HUES64 (cell line): Measurements from ENCODE around the gene PIK3R2.
A peak's percentile ranks its signal among the peaks of the same experiment; 100 is the strongest.

Source experiments
- H3K27ac ChIP-seq: 2 replicates; pipeline ENCODE4 v1.7.0; 2013; ENCODE audit warnings: low read depth, low read length, inconsistent platforms
- H3K27me3 ChIP-seq: 2 replicates; pipeline ENCODE4 v1.6.1; 2013; ENCODE audit warnings: mild to moderate bottlenecking, low read length; ENCODE audit not compliant: insufficient read depth
- H3K36me3 ChIP-seq: 2 replicates; pipeline ENCODE4 v1.6.1; 2013; ENCODE audit warnings: mild to moderate bottlenecking, low read length; ENCODE audit not compliant: insufficient read depth
- H3K4me1 ChIP-seq: 2 replicates; pipeline ENCODE4 v1.6.1; 2013; ENCODE audit warnings: mild to moderate bottlenecking, low read length, moderate library complexity; ENCODE audit not compliant: insufficient read depth
- H3K4me3 ChIP-seq: 2 replicates; pipeline ENCODE4 v1.5.1; 2013; ENCODE audit warnings: mild to moderate bottlenecking, low read length, moderate library complexity
- H3K9ac ChIP-seq: 2 replicates; pipeline ENCODE4 v1.6.1; 2013; ENCODE audit warnings: mild to moderate bottlenecking, low read depth, low read length
- H3K9me3 ChIP-seq: 2 replicates; pipeline ENCODE4 v1.6.1; 2013; ENCODE audit warnings: low read depth, low read length; ENCODE audit not compliant: insufficient read depth
- WGBS: fragments of 150-250, 120-280 bp; methylation state at CpG from one replicate; pipeline ENCODE4 v1.1.7; 2013; ENCODE audit warnings: missing lambda C conversion rate; 5-methylcytosine and 5-hydroxymethylcytosine counted together

The PIK3R2 gene

DNA sequence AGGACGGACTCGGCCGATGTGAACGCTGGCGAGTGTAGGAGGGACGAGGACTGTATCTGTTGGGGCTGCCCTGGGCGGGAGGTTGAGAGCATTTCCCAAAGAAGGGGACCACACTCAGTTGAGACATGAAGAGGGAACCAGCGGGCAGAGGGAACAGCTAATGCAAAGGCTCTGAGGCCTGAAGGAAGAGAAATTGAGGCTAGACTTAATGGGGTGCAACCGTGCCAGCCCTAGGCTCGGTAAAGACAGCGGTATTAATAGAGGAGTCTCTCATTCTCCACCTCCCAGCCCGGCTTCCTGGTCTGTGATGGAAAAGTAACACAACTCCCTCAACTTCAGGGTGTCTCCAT, 41.2 kb downstream of the PIK3R2 start:
- Histone ChIP-seq H3K4me1 (peaks cover 10% of the 10 kb centered on the region), H3K27me3 (no peaks in the 10 kb centered on the region), H3K9me3 (no peaks in the 10 kb centered on the region), H3K9ac (peak overlapping the region; percentile 67; the same call in 1 of the 2 replicates), H3K36me3 (peaks cover 34% of the 10 kb centered on the region), H3K27ac (no peak overlapping the region), H3K4me3 (peak overlapping the region; percentile 81)
- WGBS = 63% methylated on average over 12 of the region's 12 CpGs

DNA sequence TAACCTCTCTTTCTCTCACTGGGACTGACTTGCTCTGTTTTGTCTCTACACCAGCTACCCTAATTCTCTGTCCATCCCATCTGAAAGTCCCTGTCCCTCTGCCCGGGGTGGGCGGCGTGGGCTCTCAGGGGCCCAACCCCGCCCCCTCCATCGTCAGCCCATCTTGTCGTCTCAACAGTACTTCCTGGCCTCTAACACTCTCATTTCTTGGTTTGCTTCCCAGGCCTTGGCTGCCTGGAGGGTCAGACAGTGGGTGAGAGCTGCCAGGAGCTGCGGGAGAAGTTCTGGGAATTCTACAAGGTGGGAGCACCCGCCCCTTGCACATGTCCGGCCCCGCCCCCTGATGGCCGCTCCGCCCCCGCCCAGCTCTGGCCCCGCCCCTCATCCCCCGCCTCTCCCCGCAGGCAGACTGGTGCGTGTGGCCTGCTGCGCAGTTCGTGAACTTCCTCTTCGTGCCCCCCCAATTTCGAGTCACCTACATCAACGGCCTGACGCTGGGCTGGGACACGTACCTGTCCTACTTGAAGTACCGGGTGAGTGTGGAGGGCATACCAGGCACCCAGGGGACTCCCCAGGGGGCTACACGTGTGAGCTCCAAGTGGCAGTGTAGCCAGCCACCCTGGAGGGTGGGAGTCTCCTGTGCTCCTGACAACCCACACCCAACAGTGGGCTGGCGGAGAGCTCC, 41.7 kb downstream of the PIK3R2 start:
- WGBS = 49% methylated on average over 27 of the region's 27 CpGs
- peak overlapping the region; percentile 81 for H3K4me3 ChIP-seq
- H3K27ac ChIP-seq = no peak overlapping the region

DNA sequence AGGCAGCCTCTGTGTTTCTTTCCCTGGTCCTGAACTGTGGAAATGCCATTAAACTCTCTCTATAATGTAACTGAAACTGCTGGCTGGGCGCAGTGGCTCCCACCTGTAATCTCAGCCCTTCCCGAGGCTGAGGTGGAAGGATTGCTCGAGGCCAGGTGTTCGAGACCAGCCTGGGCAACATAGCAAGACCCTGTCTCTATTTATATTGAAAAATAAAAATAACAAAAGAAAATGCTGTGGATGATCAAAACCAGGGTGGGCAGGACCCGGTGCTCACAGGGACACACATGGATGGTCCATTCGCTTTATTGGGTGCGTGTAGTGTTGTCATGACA, 43.5 kb downstream of the PIK3R2 start:
- Histone ChIP-seq H3K9ac (no peak overlapping the region), H3K4me1 (peaks cover 10% of the 10 kb centered on the region), H3K9me3 (no peaks in the 10 kb centered on the region), H3K4me3 (no peak overlapping the region), H3K27ac (no peak overlapping the region), H3K27me3 (no peaks in the 10 kb centered on the region), H3K36me3 (peaks cover 45% of the 10 kb centered on the region)
- WGBS = 97% methylated on average over 6 of the region's 7 CpGs

More for the DNA sequence above, 41.7 kb downstream of the PIK3R2 start:
- Histone ChIP-seq H3K36me3 (peaks cover 39% of the 10 kb centered on the region), H3K9ac (no peak overlapping the region), H3K9me3 (no peaks in the 10 kb centered on the region), H3K4me1 (peaks cover 10% of the 10 kb centered on the region), H3K27me3 (no peaks in the 10 kb centered on the region)

DNA sequence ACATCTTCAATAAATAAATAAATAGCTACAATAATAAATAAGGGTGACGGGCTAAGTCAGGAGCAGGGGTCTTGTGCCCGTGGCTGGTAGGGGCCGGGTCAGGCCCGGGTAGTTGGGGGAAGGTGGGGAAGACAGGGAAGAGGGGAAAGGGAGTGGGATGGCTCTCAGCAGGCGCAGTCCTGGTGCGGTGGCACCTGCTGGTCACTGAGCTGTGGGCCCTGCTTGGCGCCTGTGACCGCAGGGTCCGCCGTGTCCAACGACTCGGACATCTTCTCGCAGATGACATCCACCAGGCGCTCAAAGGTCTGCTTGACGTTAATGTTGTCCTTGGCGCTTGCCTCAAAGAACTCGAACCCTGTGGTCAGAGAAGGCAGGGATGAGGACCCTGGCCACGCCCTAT, 44.3 kb downstream of the PIK3R2 start:
- Histone ChIP-seq H3K9ac (no peak overlapping the region), H3K4me3 (no peak overlapping the region), H3K9me3 (no peaks in the 10 kb centered on the region), H3K4me1 (peaks cover 7% of the 10 kb centered on the region), H3K36me3 (peaks cover 54% of the 10 kb centered on the region), H3K27ac (no peak overlapping the region), H3K27me3 (no peaks in the 10 kb centered on the region)
- 92% methylated on average over 18 of the region's 18 CpGs for WGBS

DNA sequence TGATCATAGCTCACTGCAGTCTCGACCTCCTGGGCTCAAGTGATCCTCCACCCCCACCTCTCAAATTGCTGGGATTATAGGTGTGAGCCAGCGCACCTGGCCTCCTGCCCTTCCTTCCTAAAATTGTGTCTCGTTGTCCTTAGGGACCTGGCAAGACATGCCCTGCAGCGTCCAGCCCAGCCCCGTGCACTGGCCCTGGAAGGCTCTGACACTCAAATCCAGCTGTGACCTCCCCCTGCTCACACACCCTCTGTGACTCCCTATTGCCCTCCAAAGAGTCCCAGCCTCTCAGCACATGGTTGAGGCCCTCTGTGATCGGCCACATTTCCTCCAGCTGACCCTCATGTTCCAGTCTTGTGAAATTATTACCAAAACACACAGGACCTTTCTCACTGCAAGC, 45.0 kb downstream of the PIK3R2 start:
- 80% methylated on average over 6 of the region's 6 CpGs for WGBS
- Histone ChIP-seq H3K27me3 (peaks cover 1% of the 10 kb centered on the region; the same call in 1 of the 2 replicates), H3K4me3 (no peak overlapping the region), H3K27ac (no peak overlapping the region), H3K9ac (no peak overlapping the region), H3K9me3 (no peaks in the 10 kb centered on the region), H3K4me1 (peaks cover 7% of the 10 kb centered on the region; the same call in 1 of the 2 replicates), H3K36me3 (peaks cover 55% of the 10 kb centered on the region)

DNA sequence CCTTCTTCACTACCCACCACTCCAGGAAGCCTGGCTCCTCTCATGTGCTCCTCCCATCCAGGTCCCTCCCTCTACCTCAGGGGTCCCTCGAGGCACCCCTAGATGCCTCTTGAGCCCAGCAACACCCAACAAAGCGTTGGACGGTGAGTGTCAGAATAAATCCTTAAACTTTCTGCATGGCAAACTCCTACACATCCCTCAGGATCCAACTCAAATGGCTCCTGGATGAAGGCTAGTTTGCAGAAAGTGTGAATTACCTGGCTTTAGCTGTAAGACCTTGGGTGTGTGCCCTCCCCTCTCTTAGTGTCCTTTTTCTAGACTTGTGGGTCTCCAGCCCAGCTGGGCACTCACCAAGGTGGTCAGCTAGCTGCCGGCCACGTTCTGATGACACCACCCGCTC, 45.4 kb downstream of the PIK3R2 start:
- H3K27me3 ChIP-seq = peaks cover 6% of the 10 kb centered on the region; the same call in 1 of the 2 replicates
- peaks cover 55% of the 10 kb centered on the region for H3K36me3 ChIP-seq
- H3K27ac ChIP-seq = no peak overlapping the region
- peaks cover 7% of the 10 kb centered on the region; the same call in 1 of the 2 replicates for H3K4me1 ChIP-seq
- no peaks in the 10 kb centered on the region for H3K9me3 ChIP-seq
- no peak overlapping the region for H3K4me3 ChIP-seq
- H3K9ac ChIP-seq = no peak overlapping the region
- 90% methylated on average over 6 of the region's 6 CpGs for WGBS

DNA sequence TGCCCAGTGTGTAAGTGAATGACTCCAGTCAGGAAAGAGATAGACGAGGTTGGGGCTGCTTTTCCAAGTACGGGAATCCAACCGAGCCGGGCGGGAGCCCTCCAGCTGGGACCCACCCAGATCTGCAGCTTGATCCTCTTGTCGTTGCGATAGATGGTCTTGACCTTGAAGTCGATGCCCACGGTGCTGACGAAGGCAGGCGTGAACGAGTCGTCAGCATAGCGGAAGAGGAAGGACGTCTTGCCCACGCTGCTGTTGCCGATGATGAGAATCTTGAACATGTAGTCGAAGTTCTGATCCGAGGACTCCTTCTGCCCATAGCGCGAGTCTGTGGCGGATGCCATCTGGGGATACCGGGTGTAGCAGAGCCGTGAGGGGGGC, 49.4 kb downstream of the PIK3R2 start:
- H3K9ac ChIP-seq = no peak overlapping the region
- 93% methylated on average over 24 of the region's 24 CpGs for WGBS
- peaks cover 7% of the 10 kb centered on the region; the same call in 1 of the 2 replicates for H3K27me3 ChIP-seq
- H3K4me1 ChIP-seq = peaks cover 7% of the 10 kb centered on the region; the same call in 1 of the 2 replicates
- peaks cover 37% of the 10 kb centered on the region; the same call in 1 of the 2 replicates for H3K36me3 ChIP-seq
- H3K27ac ChIP-seq = no peak overlapping the region
- H3K4me3 ChIP-seq = no peak overlapping the region; the same call in 1 of the 2 replicates
- H3K9me3 ChIP-seq = no peaks in the 10 kb centered on the region

DNA sequence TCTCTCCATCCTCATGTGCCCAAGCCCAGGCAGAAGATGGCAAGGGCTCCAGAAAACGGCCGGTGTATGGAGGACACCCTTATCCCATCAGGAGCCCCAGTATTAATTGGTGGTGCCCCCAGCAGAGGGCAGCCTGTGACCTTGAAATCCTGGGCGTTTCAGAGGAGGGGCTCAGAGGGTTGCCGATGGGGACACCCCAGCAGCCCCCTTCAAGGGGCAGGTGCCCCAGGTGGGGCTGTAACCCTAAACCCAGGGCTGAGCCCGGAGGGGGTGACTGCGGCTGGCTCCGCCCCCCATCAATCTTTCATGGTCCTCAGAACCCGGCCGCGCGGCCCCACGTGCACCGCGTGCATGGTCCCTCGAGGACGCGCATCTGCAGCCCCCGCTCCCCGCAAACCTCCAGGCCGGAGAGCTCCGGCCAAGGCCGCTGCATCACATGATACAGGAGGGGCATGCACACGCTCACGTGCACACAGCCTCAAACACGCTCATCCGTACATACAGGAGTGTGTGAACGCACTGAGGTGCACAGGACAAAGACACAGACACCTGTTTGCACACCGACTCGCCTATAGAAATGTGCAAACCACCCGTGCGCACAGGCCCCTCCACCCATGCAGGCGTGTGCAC, 49.9 kb downstream of the PIK3R2 start:
- Histone ChIP-seq H3K9ac (peak overlapping the region; percentile 35; the same call in 1 of the 2 replicates), H3K4me3 (peak overlapping the region; percentile 72), H3K27me3 (peaks cover 7% of the 10 kb centered on the region; the same call in 1 of the 2 replicates), H3K27ac (no peak overlapping the region), H3K4me1 (peaks cover 8% of the 10 kb centered on the region; the same call in 1 of the 2 replicates), H3K9me3 (no peaks in the 10 kb centered on the region), H3K36me3 (peaks cover 32% of the 10 kb centered on the region; the same call in 1 of the 2 replicates)
- WGBS = 42% methylated on average over 32 of the region's 32 CpGs

DNA sequence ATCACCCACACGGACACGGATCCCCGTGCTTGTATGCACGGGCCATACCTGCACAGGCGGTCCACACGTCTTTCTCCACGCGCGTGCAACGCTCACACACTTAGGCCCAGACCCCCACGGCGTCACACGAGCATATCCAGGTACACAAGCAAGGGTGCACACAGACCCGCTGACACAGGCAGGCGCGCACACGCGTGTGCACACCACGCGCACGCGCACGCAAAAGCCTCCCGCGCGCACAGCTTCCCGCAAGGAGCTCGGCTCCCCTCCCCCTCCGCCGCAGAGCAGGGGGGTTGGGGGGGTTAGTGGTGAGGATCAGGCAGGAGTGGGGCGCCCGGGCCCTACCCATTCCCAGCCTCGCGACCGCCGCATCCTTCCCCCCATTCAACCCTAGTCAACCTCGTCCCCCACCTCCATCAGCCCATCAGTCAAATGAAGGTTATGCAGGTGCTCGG, 50.5 kb downstream of the PIK3R2 start:
- Histone ChIP-seq H3K36me3 (peaks cover 26% of the 10 kb centered on the region; the same call in 1 of the 2 replicates), H3K4me1 (peaks cover 9% of the 10 kb centered on the region; the same call in 1 of the 2 replicates), H3K27ac (no peak overlapping the region), H3K9me3 (no peaks in the 10 kb centered on the region), H3K4me3 (peak overlapping the region; percentile 72), H3K27me3 (peaks cover 7% of the 10 kb centered on the region; the same call in 1 of the 2 replicates), H3K9ac (peak overlapping the region; percentile 35; the same call in 1 of the 2 replicates)
- 11% methylated on average over 34 of the region's 38 CpGs for WGBS

DNA sequence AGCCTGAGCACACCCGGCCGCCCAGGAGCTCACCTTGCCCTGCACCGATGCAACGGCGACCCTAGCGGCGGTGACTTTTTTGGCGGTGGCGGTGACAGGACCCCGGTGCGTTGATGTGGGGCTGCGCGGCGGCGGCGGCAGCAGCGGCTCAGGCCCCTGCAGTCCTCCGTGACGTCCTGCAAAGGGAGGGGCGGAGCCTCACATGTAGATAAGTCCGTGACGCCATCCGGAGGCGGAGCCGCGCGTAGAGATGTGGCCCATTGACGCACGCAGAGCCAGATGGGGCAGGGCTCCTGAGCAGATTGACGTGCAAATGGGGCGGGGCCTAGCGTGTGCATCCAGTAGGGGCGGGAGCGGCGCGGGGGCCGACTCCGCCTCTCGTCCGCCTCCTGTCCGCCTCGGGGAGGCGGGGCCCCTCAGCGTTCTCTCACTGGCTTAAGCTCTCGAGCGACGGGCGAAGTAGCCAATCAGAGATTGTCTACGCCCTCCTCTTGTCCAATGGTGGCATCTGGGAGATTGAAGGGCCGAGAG, 51.0 kb downstream of the PIK3R2 start, which contains the start of gene RAB3A:
Gene RAB3A, minus strand, starts transcription at position 180 of the 531 bp plus-strand sequence. CDS start 1,302 bp downstream, outside the sequence.
- Histone ChIP-seq H3K9me3 (no peaks in the 10 kb centered on the region), H3K9ac (peak within 1 kb of the TSS; percentile 74), H3K36me3 (peaks cover 22% of the 10 kb centered on the region; the same call in 1 of the 2 replicates), H3K27me3 (peaks cover 7% of the 10 kb centered on the region; the same call in 1 of the 2 replicates), H3K4me3 (peak within 1 kb of the TSS; percentile 72), H3K4me1 (peaks cover 9% of the 10 kb centered on the region; the same call in 1 of the 2 replicates), H3K27ac (peak within 1 kb of the TSS; percentile 97)
- under 1% methylated on average over 50 of the region's 50 CpGs for WGBS
